A549 (cell line): ENCODE results near the gene ATXN10. TPM values are rescaled to one million over a fixed set of nuclear protein-coding genes. Genes with fewer than 3 reads are reported as not detected.

Experiments
- ATAC-seq, 2 experiments: fragments of 200-7000 bp in 1 of 2; fragments of >200 bp in 1 of 2; cut with Nextera tagmentation in 1 of 2; cut with Tn5 transposase in 1 of 2; 3 replicates each; pipeline versions ENCODE4 v1.8.0 to v1.9.1; 2018 to 2020; ENCODE audit warnings: mild to moderate bottlenecking in 1 of 2, moderate library complexity in 1 of 2
- CTCF ChIA-PET: fragments of 300-600 bp; sonication (Branson Sonifier 250); formaldehyde crosslinking; extraction: SDS; loops from one replicate; lab custom pipeline; 2021; ENCODE audit warnings: antibody characterized with exemption, inconsistent platforms; lab: Yijun Ruan, JAX
- POLR2A ChIA-PET: fragments of 350-600 bp; formaldehyde crosslinking; extraction: SDS; loops from one replicate; lab custom pipeline; 2021; ENCODE audit warnings: antibody characterized with exemption, inconsistent platforms; lab: Yijun Ruan, JAX
- DNase-seq, 2 experiments: peaks; one replicate each; pipeline versions ENCODE4 v3.0.0 to v3.0.0-alpha.2; 2011 to 2016; ENCODE audit warnings: low read depth in 1 of 2, low spot score in 1 of 2
- FAIRE-seq: peaks from 2 replicates; lab custom pipeline; 2011; peaks lifted over from hg19 to GRCh38; lab: Jason Lieb, UNC
- H3K27ac ChIP-seq, 2 experiments: fragments of >200 bp; sonication (Bioruptor Twin); formaldehyde crosslinking; 3 replicates each; pipeline ENCODE4 v1.5.1; 2016 to 2017
- H3K4me1 ChIP-seq: fragments of >200 bp; sonication (Bioruptor Twin); formaldehyde crosslinking; 3 replicates; pipeline ENCODE4 v1.6.1; 2016
- H3K4me2 ChIP-seq: fragments of >200 bp; sonication (Bioruptor Twin); formaldehyde crosslinking; 3 replicates; pipeline ENCODE4 v1.6.1; 2016
- H3K4me3 ChIP-seq: fragments of >200 bp; sonication (Bioruptor Twin); formaldehyde crosslinking; 3 replicates; pipeline ENCODE4 v1.5.1; 2016
- H3K9me3 ChIP-seq: fragments of >200 bp; sonication (Bioruptor Twin); formaldehyde crosslinking; 3 replicates; pipeline ENCODE4 v1.6.1; 2016
- CEBPB ChIP-seq, 2 experiments: fragments of >200 bp in 1 of 2; sonication (Bioruptor Twin) in 1 of 2; formaldehyde crosslinking in 1 of 2; IDR thresholded peaks; 2 replicates each; pipeline ENCODE4 v1.6.1; 2012 to 2016
- CHD2 ChIP-seq: fragments of 150-350 bp; IDR thresholded peaks from 2 replicates; pipeline ENCODE4 v1.6.1; 2014; ENCODE audit warnings: low read length; ENCODE audit not compliant: partially characterized antibody
- ESRRA ChIP-seq: fragments of 150-350 bp; IDR thresholded peaks from 2 replicates; pipeline ENCODE4 v1.6.1; 2014; ENCODE audit warnings: mild to moderate bottlenecking, low read length, borderline replicate concordance
- FOSL2 ChIP-seq, 2 experiments: fragments of 450-650 bp in 1 of 2; fragments of >200 bp in 1 of 2; sonication (Bioruptor Twin) in 1 of 2; formaldehyde crosslinking; IDR thresholded peaks; 2 replicates each; pipeline versions ENCODE4 v1.5.0 to v1.6.1; 2016 to 2020; ENCODE audit warnings: mild to moderate bottlenecking in 1 of 2, moderate library complexity in 1 of 2
- HDAC2 ChIP-seq: fragments of 200-600 bp; sonication (generic); IDR thresholded peaks from 2 replicates; pipeline ENCODE4 v1.6.1; 2016
- HOXA7 ChIP-seq: fragments of 250-450 bp; sonication (Bioruptor Pico); IDR thresholded peaks from 2 replicates; pipeline ENCODE4 v1.5.0; 2020; ENCODE audit warnings: mild to moderate bottlenecking, moderate library complexity
- KDM1A ChIP-seq: fragments of 200-600 bp; sonication (generic); IDR thresholded peaks from 2 replicates; pipeline ENCODE4 v1.6.1; 2016; ENCODE audit warnings: low read depth, mild to moderate bottlenecking
- MYC ChIP-seq: IDR thresholded peaks from 2 replicates; pipeline ENCODE4 v1.6.1; 2012; ENCODE audit warnings: mild to moderate bottlenecking, inconsistent platforms, low read length, improper control_type of control experiment, borderline replicate concordance
- NFE2L2 ChIP-seq: fragments of 150-350 bp; conservative IDR thresholded peaks from 2 replicates; pipeline ENCODE4 v1.6.1; 2014; ENCODE audit warnings: low read length
- NPAS2 ChIP-seq: fragments of 250-450 bp; sonication (Bioruptor Pico); IDR thresholded peaks from 2 replicates; pipeline ENCODE4 v1.8.0; 2022; ENCODE audit warnings: mild to moderate bottlenecking, moderate library complexity, borderline replicate concordance
- NR3C1 ChIP-seq: fragments of >200 bp; sonication (Bioruptor Twin); formaldehyde crosslinking; IDR thresholded peaks from 3 replicates; pipeline ENCODE4 v1.6.1; 2017
- PHF8 ChIP-seq: fragments of 200-600 bp; sonication (generic); IDR thresholded peaks from 2 replicates; pipeline ENCODE4 v1.6.1; 2016; ENCODE audit warnings: low read depth, mild to moderate bottlenecking, antibody characterized with exemption, moderate library complexity, borderline replicate concordance
- POLR2A ChIP-seq: IDR thresholded peaks from 2 replicates; pipeline ENCODE4 v1.6.1; 2012; ENCODE audit warnings: mild to moderate bottlenecking, low read length
- RAD21 ChIP-seq, 2 experiments: fragments of >200 bp in 1 of 2; sonication (Bioruptor Twin) in 1 of 2; formaldehyde crosslinking in 1 of 2; IDR thresholded peaks in 1 of 2; conservative IDR thresholded peaks in 1 of 2; 2 replicates in 1 of 2; 3 replicates in 1 of 2; pipeline ENCODE4 v1.6.1; 2012 to 2018; ENCODE audit warnings: inconsistent platforms in 1 of 2
- RCOR1 ChIP-seq: fragments of 150-350 bp; IDR thresholded peaks from 2 replicates; pipeline ENCODE4 v1.6.1; 2014; ENCODE audit warnings: antibody characterized with exemption, low read length, low read depth
- RFX5 ChIP-seq: fragments of 450-650 bp; IDR thresholded peaks from 2 replicates; pipeline ENCODE4 v1.7.1; 2014; ENCODE audit warnings: antibody characterized with exemption, mild to moderate bottlenecking, moderate library complexity
- SREBF2 ChIP-seq: fragments of 450-650 bp; IDR thresholded peaks from 2 replicates; pipeline ENCODE4 v1.6.1; 2014; ENCODE audit warnings: mild to moderate bottlenecking, moderate library complexity
- USF2 ChIP-seq: fragments of 450-650 bp; IDR thresholded peaks from 2 replicates; pipeline ENCODE4 v1.6.1; 2014; ENCODE audit warnings: antibody characterized with exemption
- ZC3H11A ChIP-seq: fragments of 450-650 bp; IDR thresholded peaks from 2 replicates; pipeline ENCODE4 v1.6.1; 2014; ENCODE audit warnings: antibody characterized with exemption, mild to moderate bottlenecking
- ZNF302 ChIP-seq: fragments of 250-450 bp; sonication (Bioruptor Pico); IDR thresholded peaks from 2 replicates; pipeline ENCODE4 v1.9.0; 2021; ENCODE audit warnings: inconsistent platforms, mild to moderate bottlenecking, moderate library complexity
- WGBS: methylation state at CpG from one replicate; pipeline ENCODE4 v1.1.6; 2017; ENCODE audit errors: missing lambda C conversion rate; 5-methylcytosine and 5-hydroxymethylcytosine counted together
- polyA plus RNA-seq, 4 experiments: library from polyadenylated mRNA; depleted of rRNA in 3 of 4; stranded (reverse); fragments of >200 nt; fragmentation: RNase III in 1 of 4; extraction: RNeasy Plus Mini Kit Qiagen cat#74134 plus additional on column Dnase treatment in 1 of 4; gene quantifications; 2 replicates in 3 of 4; 3 replicates in 1 of 4; pipeline ENCODE4 v1.2.3, GENCODE V29; 2011 to 2017

The ATXN10 gene
- polyA plus RNA-seq, 2 of the 4 experiments (the other 2 are of a cell fraction) = 126 to 281 TPM

DNA sequence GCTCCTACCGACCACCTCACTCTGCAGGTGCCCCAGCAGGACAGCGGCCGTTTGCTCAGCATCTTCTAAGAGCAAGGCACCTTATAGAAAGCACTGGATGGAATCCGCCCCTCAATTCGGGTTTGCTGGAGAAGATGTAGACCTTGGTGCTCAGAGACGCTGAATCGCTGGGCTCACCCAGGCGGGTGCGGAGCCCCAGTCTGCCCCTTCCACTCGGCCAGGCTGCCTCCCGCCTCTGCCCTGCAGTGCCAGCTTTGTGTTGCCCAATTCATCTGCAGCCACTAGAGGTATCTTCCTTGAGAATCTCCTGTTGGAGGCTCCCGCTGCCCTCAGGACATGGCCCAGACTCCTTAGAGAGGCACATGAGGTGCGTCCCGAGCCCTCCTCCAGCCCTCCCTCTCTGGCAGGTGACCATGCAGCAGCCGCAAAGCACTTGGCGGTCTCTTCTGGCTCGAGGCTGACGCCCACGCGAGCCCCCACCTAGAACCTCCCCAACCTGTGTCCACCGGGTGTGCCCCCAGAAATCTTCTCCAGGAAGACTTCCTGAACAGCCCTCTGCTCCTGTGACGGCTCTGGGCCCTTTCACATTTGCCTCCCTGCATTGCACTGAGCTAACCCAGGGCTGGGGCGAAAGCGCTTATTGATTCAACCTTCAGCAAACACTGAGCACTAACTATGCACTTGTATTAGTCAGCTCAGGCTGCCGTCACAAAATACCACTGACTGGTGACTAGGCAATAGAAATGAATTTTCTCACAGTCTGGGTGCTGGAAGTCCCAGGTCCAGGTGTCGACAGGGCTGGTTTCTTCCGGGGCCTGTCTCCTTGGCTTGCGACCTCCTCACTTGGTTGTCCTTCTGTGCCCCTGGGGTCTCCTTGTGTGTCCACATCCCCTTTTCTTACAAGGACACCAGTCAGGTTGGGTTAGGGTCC lies 187.9 kb downstream of the ATXN10 start (continued):
- TF ChIP-seq FOSL2 (IDR thresholded peaks at IDR 0.05) (no peak), FOSL2 (CRISPR knock-in tag; IDR thresholded peaks at IDR 0.05) (peak; percentile 94), HOXA7 (CRISPR knock-in tag) (no peak), RAD21 (conservative IDR thresholded peaks at IDR 0.05 in 1 of 2, IDR thresholded peaks at IDR 0.05 in 1 of 2) (peak; percentile 23 to 24; a peak in 2 of 5 replicates), HDAC2 (no peak), ZNF302 (CRISPR knock-in tag) (no peak), POLR2A (no peak), NPAS2 (CRISPR knock-in tag) (no peak), USF2 (no peak)
- TF ChIP-seq, all 56 proteins: peak for 12

GRCh38 chr22:45860201-45860600 lies 188.6 kb downstream of the ATXN10 start:
- peaks cover 50% of the 10 kb centered on the region for H3K4me1 ChIP-seq
- DNase-seq (no peak), ATAC-seq (no peak), FAIRE-seq (no peak)
- POLR2A ChIA-PET = no interaction called here
- peaks cover 7% of the 10 kb centered on the region; the same call in 1 of the 3 replicates for H3K9me3 ChIP-seq
- CTCF ChIA-PET = interaction anchor here (1.1 to 2.7 kb wide), 2 partner anchors 52 to 283 kb away, joined by 3 to 12 read pairs; no protein-coding TSS in a partner anchor
- TF ChIP-seq ZC3H11A (no peak), NR3C1 (no peak), NFE2L2 (no peak), RFX5 (no peak), CEBPB (IDR thresholded peaks at IDR 0.05) (no peak), RCOR1 (no peak), SREBF2 (no peak)
- H3K4me3 ChIP-seq = no peak overlapping the region
- peak overlapping the region; percentile 93 to 95 for H3K27ac ChIP-seq
- WGBS = 97% methylated on average over 11 of the region's 18 CpGs
- peak overlapping the region; percentile 85 for H3K4me2 ChIP-seq

DNA sequence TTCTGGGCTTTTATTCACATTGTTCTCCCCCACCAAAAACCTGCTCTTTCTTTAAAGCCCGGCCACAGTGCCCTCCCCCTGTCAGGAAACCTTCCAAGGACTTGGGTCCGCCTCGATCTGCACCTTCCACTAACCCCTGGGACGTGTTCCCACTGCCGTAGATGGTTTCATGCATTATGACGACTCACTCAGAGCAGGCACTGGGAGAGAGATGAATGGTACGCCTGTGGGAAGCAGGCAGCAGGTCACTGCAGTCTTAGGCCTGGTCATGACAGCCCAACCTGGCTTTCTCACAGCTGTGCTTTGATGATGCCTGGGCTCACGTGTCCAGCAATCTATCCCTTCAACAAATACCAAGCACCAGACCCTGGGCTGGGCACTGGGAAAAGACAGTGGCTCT lies 189.6 kb downstream of the ATXN10 start:
- Histone ChIP-seq H3K27ac (peak overlapping the region; percentile 93 to 95), H3K4me1 (peaks cover 51% of the 10 kb centered on the region), H3K4me2 (no peak overlapping the region), H3K4me3 (no peak overlapping the region), H3K9me3 (peaks cover 7% of the 10 kb centered on the region; the same call in 1 of the 3 replicates)
- FAIRE-seq = no peak
- no peak for TF ChIP-seq CHD2
- TF ChIP-seq PHF8 = no peak
- TF ChIP-seq KDM1A = no peak
- no peak for TF ChIP-seq SREBF2
- TF ChIP-seq RAD21 (conservative IDR thresholded peaks at IDR 0.05 in 1 of 2, IDR thresholded peaks at IDR 0.05 in 1 of 2) = no peak
- no peak for TF ChIP-seq MYC
- no peak for TF ChIP-seq POLR2A
- no peak for TF ChIP-seq ESRRA
- POLR2A ChIA-PET = no interaction called here
- peak in 1 of 2 experiments; percentile 44 for DNase-seq
- WGBS = 81% methylated on average over 7 of the region's 8 CpGs
- CTCF ChIA-PET = interaction anchor here (3.1 kb wide), 1 partner anchor 45 kb away, joined by 23 read pairs; no protein-coding TSS in a partner anchor
- no peak for ATAC-seq
